ENCODE results near the gene KTI12.
"Not testable (repeated sequence)": the region's sequence is repeated elsewhere in the genome, so short reads cannot be mapped to it uniquely, and the experiment has no call there.

GRCh38 chr1:52006081-52006553 is 27.5 kb downstream of the KTI12 start:
- not testable (repeated sequence) for TF ChIP-seq CTCF, POLR2A (IDR thresholded peaks at IDR 0.05)
